GM21447 (cell line): Measurements from ENCODE around the gene PRDM8.
"Not testable (repeated sequence)": the region's sequence is repeated elsewhere in the genome, so short reads cannot be mapped to it uniquely, and the experiment has no call there.

Source experiments
- ATAC-seq: cut with Tn5 transposase; IDR thresholded peaks from one replicate; pipeline ENCODE4 v1.9.1; 2021; ENCODE audit not compliant: unreplicated experiment

PRDM8 gene

DNA sequence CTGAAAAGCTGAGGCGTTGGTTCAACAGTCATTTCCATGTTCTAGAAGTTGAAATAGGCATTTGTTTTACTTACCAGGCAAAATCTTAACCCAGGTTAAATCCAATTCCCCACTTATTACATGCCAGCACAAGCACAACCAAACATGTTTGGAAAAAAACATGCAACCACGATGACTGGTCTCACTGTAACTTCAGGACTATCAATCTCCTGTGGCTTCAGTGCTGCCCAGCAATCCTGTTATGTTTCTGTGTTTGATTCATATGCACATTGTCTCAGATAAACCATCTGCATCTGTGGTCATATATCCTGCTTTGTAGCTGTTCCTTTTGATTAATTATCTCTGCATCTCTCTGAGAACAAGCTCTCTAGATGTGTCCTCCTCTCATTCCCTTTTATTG, 28.3 kb downstream of the PRDM8 start:
- ATAC-seq: no peak

DNA sequence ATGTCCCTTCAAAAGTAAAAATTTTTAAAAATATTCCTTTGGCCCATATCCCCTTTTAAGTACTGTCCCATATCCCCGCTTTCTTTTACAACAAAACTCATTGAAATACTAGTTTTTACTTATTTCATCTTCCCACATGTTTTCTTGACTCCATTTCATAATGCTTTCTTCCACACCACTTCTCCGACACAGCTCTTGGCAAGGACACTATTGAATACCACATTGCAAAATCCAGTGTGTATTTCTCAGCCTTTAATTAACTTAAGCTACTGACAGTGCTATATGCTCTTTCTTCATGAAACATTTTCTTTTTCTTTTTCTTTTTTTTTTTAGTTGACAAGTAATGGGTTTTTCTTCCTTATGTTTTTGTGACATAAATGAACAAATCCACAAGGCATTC, 28.8 kb downstream of the PRDM8 start:
- no peak for ATAC-seq

DNA sequence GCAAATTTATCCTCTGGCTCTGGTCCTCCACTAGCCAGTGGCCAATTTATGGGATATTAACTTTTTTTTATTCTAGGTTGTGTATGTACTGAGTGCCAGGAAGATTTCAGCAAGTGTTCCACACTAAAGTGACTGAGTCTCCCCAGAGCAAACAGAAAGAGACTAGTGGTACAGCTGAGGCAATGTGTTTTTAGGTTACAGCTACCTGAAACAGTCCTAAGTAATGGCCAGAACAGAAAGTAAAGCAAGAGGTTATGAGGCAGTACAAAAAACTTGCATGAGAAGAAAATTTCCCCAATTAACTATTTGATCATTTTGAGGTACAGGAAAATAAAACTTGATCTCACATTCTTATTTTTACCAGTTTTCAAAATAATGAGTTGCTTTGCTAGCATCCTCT, 31.2 kb downstream of the PRDM8 start:
- ATAC-seq: no peak

DNA sequence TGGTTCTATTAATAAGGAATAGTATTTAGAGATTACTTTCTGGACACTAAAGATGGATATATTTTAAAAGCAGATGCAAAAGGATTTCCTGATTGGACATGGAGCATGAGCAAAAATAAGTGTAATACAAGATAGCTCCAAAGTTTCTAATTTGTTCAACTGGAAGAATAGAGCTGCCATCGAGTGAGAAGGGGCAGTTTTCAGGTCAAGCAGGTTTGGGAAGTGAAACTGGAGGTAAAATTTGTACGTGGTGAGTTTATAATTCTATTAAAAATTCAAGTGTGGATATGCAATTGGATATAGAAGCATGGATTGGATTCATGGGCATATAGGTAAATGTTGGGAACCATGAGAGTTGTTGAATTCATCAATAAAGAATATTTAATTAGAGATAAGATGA, 31.8 kb downstream of the PRDM8 start:
- ATAC-seq: peak; percentile 38

DNA sequence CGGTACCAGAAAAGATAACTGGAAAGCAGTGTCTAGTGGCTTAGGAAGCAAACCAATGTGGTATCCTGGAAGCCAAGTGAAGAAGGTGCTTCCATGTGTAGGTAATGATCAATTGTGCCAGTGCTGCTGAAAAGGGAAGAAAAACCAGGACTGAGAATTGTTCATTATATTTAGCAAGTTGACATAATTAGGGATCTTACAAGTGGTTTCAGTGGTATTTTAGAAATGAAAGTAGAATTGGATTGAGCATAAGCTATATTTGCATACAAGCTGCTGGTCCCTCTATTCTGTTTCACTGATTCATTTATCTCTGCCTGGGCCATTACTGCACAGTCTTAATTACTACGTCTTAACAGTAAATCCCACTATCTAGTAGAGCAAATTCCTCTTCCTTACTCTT, 32.3 kb downstream of the PRDM8 start:
- peak; percentile 96 for ATAC-seq

DNA sequence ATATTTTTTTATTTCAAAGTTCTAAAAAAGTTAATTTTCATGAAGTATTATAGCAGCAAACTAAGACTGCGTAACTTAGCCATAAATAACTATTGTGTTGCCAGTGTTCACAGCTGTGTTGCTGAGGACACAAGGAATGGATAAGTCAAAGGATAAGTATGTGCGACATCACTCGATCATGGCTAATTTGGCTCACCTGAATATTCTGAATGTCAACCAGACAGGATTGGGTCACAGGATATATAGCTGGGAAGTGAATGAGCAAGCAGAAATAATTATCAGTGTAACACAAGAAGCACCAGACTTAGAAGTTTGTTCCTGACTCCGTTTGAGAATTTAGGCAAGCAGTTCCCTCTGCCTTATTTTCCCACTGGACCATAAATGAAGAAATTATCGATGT, 33.9 kb downstream of the PRDM8 start:
- no peak for ATAC-seq

DNA sequence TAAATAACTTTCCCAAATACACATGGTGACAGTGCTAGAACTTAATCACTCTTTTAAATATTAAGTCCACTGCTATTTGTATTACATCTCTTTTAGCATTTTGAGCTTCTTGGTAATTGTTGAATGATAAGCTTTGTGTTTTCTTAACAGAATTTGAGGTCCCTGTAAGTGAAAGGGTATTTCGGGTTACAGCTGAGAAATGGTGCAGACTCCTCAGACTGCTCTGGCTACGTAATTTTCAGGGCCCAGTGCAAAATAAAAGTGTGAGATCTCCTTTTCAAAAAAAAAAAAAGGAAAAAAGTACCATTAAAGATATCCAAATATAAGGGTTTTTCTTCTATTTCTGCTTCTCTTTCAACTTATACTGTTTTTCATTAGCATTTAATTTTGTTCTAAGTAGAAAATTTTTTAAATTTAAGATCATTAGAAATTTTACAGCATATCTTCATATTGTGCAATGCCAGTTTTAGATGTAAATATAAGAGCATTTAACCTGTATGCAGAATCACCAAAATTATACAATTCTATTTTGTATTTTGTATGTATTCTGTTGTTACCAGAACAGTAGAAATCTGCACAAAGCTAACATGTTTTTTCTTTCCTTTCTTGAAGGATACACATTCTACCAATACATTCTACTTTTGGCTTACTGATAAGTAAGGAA, 35.5 kb downstream of the PRDM8 start:
- no peak for ATAC-seq

DNA sequence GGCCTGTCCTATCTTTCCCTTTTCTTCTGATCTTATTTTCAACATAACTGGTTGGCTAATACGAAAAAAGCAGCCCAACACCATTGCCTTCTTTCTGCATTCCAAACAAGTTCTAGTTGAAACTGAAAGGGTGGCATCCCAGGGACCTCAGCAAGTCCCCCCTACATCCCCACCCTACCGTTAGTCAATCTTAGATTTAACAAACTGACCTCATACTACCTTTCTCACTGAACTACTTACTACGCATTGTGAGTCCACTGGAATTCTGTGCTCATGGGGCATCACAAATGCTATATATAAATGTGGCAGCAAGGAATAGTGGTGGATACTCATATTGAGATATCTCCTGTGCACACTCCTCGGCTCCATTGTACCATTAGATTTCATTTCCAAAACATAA, 36.1 kb downstream of the PRDM8 start:
- ATAC-seq: no peak

DNA sequence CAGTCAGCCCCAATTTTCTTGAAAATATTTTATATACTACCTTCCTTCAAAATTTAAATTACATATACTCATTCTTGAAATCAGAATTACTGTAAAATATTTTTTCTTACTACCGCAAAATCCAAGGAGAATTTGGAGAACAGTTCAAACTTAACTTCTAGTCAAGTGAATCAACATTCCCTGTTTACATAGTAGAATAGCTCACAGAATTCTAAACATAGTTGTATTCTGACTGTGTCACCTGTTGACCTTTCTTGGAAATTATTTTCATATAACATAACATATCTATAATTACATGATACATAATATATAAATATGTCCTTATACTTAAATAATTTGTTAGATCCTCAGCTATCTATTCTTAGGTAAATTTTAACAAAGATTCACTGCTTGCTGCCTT, 38.1 kb downstream of the PRDM8 start:
- ATAC-seq: no peak

DNA sequence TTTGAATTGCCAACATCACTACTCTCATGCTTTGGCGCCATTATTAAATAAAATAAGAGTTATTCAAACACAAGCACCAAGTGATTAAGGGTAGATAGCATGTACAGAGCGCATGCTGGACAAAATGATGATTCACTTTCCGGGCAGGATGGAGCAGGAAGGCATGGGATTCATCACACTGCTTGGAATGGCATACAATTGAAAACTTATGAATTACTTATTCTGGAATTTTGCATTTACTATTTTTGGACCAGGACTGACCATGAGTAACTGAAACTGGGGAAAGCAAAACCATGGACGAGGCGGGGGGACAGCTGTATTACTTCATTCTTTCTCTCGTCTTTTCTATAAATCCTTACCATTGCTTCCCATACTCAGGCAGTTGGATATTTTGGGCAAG, 40.7 kb downstream of the PRDM8 start:
- no peak for ATAC-seq

DNA sequence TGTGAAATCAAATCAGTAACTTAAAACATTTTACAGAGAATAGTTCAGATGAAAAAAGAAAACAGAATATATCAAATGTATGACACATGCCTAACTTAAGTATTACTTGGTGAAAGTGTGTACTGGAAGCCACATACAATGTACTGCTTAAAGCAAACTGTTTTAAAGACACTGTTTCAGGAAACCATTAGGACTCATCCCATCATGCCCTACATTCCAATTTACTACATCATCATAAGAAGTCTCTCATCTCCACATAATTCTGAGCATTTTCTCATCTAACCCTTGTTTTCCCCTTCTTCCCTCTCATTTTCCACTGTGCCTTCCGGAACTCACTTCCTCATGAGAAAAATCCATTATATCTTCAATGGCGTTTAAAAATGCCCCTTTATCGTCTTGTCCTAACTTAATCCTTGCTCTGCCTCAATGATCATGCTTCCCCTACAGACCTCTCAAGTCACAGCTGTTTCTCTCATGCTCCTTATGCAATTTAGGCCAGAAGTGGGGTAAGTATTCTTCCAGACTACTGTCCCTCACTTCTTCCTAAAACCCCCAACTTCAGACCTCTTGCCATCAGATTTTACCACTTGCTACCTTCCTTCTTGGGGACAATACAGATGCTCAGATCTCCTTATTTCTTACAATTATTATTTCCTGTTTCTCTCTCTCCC, 42.3 kb downstream of the PRDM8 start:
- ATAC-seq: no peak

DNA sequence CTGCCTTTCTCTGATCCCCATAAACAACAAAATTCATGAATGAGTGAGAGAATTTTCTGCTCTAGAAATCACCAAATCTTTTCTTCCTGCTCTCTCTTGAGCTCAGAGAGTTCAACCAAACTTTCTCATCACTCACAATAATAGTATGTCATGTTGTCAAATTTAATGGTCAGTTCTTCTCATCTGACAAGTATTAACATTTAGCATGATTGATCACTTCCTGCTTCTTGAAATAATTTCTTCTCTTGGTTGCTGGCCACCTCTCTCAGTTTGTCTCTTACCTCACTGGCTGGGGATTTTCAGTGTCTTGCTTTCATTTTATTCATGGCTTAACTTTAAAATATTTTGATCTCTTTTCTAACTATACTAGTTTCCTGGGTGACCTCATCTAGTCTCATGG, 43.7 kb downstream of the PRDM8 start:
- no peak for ATAC-seq

DNA sequence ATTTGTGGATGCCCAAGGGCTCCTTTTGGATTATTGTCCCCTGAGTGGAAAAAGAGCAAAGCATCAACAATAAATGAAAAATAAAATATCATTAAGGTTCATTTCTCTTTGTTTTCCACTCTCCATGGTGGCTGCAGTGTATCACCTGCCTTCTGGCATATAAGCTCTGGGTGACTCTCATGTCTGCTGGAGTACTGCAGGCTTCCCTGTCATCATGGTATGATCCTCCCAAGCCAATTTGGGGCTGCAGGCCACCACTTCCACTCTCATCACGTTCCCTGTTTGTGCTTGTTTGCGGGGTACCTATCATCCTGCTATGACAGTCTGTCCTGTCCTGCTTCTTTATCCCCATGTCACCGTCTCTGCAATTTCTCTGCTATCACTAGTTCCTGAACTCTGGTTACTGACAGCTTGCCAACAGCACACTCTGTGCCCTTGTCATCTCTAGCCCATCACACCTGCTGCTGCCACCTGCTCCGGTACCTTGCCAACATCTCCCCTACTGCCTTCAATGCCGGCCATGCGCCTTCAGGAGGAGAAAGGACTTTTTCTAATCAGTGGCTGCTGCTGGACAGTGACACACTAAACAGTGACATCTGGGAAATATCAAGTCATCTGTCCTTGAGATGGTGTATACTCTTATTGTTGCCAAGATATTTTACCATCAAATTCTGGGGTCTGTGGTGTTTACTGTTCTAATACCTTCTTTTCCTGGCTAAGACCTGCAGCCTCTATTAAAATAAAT, 46.1 kb downstream of the PRDM8 start:
- no peak for ATAC-seq

DNA sequence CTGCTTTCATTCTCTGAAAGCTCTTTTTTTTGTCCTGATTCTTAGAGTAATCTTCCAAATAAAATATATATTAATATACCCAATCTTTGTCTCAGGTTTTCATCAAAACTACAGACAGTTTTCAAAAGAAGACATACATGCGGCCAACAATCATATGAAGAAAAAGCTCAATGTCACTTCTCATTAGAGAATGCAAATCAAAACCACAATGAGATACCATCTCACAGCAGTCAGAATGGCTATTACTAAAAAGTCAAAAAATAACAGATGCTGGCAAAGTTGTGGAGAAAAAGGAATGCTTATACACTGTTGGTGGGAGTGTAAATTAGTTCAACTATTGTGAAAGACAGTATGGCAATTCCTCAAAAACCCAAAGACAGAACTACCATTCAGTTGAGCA, 50.2 kb downstream of the PRDM8 start:
- ATAC-seq: not testable (repeated sequence)

DNA sequence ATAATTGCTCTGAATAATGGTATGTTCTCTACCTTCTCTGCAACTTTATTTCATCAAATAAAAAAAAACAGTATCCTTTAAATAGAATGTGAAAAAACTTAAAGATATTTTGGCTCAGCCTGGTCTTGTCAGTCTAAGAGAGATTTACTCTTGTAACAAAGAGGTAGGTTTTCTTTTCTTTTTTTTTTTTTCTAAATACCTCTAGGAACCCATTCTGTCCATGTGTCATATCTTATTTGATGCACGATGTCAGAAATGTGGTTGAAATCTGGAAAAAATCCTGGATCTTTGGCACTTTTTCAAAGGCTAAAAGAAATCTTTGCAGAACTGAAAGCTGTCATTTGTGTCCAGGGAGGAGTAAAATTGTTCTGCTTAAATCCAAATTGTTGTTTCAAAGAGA, 51.8 kb downstream of the PRDM8 start:
- no peak for ATAC-seq

DNA sequence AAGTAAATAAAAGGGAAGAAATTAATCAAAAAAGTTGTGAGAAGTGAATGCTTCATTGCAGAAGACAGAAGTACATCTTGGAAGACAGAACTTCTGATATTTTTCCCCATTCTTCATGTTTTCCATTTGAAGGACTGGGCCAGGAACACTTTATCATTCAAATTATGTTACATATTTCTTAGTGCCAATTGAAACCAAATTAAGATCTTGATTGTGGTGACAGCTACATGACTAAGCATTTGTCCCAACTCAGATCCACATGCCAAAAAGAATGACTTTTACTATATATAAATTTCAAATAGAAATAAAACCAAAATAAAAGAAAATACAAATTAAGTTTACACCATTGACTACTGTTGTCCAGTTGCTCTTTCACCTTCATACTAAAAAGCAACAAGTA, 55.1 kb downstream of the PRDM8 start:
- no peak for ATAC-seq

DNA sequence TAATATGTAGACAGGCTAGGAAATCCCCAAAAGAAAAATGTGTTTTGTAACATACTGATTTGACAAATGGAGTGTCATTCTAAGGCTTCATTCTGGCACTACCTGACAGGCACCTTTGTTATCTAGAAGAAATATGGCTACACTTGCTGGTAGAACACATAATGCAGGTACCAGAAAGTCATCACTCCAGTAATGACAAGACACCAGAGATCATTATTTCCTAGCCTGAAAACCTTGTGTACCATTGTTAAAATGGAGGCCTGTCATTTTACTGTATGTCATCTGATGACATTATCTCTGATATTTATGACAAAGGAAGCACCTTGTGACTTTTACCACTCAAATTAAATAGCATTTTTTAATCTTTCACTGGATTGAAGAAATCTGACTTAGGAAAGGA, 55.6 kb downstream of the PRDM8 start:
- ATAC-seq: no peak

DNA sequence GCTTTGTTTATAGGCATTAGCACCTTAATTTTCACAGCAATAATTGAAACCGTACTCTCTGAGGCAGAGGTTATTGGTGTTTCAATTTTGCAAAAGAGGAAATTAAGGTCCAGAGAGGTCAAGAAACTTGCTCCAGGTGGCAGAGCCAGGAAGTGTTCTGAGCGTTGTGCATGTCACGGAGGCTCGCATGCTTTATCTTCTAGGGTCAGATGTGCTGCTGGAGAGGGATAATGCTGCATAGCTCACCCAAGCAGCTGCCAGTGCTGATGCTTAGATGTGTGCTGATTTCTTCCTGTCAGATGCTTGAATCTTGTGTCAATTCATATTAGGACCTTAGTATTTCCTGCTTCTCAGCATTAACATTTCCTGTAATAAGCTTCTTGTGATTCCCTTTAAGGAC, 56.2 kb downstream of the PRDM8 start:
- ATAC-seq: no peak
